Uterus (tissue), 2 donors: ENCODE measurements around the gene ARHGAP44.

Experiments used
- POLR2A ChIP-seq, 2 donors: fragments of 450-650 bp; IDR thresholded peaks; one replicate each; pipeline ENCODE4 v1.6.1; 2016; ENCODE audit warnings: antibody characterized with exemption in 2 of 2, mild to moderate bottlenecking in 1 of 2, moderate library complexity in 1 of 2
- TF ChIP-seq, protein P1 (sequence below), 4 experiments: fragments of 200-600 bp in 2 of 4; fragments of 450-650 bp in 2 of 4; sonication (generic) in 2 of 4; IDR thresholded peaks; one replicate each; pipeline ENCODE4 v1.5.1; 2016 to 2019; ENCODE audit warnings: antibody characterized with exemption in 4 of 4, mild to moderate bottlenecking in 2 of 4, moderate library complexity in 1 of 4

DNA sequence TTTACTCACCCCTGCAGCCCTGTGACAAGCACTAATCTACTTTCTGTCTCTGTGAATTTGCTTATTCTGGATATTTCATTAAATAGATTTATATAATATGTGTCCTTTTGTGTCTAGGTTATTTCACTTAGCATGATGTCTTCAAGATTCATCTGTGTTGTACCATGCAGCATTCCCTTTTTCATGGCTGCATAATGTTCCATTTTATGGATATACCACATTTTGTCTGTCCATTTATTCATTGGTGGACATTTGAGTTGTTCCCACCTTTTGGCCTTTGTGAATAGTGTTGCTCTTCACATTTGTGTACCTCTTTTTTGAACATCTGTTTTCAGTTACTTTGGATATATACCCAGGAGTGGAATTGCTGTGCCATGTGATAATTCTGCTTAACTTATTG is 118.2 kb downstream of the ARHGAP44 start:
- TF ChIP-seq, protein P1, sequence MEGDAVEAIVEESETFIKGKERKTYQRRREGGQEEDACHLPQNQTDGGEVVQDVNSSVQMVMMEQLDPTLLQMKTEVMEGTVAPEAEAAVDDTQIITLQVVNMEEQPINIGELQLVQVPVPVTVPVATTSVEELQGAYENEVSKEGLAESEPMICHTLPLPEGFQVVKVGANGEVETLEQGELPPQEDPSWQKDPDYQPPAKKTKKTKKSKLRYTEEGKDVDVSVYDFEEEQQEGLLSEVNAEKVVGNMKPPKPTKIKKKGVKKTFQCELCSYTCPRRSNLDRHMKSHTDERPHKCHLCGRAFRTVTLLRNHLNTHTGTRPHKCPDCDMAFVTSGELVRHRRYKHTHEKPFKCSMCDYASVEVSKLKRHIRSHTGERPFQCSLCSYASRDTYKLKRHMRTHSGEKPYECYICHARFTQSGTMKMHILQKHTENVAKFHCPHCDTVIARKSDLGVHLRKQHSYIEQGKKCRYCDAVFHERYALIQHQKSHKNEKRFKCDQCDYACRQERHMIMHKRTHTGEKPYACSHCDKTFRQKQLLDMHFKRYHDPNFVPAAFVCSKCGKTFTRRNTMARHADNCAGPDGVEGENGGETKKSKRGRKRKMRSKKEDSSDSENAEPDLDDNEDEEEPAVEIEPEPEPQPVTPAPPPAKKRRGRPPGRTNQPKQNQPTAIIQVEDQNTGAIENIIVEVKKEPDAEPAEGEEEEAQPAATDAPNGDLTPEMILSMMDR (IDR thresholded peaks at IDR 0.05) = no peak
- TF ChIP-seq POLR2A (IDR thresholded peaks at IDR 0.05) = no peak
